HepG2 (cell line): ENCODE results near the gene CFAP92. TPM values are rescaled to one million over a fixed set of nuclear protein-coding genes. Genes with fewer than 3 reads are reported as not detected.

ENCODE experiments used
- ATAC-seq: fragments of 200-7000 bp; cut with Tn5 transposase; 3 replicates; pipeline ENCODE4 v1.9.1; 2020; ENCODE audit warnings: mild to moderate bottlenecking, moderate library complexity
- BruUV-seq: library from RNA; stranded (reverse); fragments of 400-500 nt; replicated peaks from 2 replicates; lab custom pipeline; 2021; lab: Mats Ljungman, UMichigan
- CTCF ChIA-PET: fragments of 300-600 bp; formaldehyde crosslinking; extraction: SDS; loops from one replicate; lab custom pipeline; 2021; ENCODE audit warnings: low total read pairs, inconsistent platforms, low intra/inter-chr PET ratio; lab: Yijun Ruan, JAX
- POLR2A ChIA-PET: fragments of 350-600 bp; sonication (Branson Sonifier 250); formaldehyde crosslinking; loops from one replicate; lab custom pipeline; 2020; ENCODE audit warnings: antibody characterized with exemption, inconsistent platforms; lab: Yijun Ruan, JAX
- DNase-seq: peaks from one replicate; pipeline ENCODE4 v3.0.0-alpha.2; 2015; ENCODE audit warnings: low spot score
- FAIRE-seq: peaks from 3 replicates; lab custom pipeline; 2011; peaks lifted over from hg19 to GRCh38; lab: Jason Lieb, UNC
- H2AFZ ChIP-seq: one replicate; pipeline ENCODE4 v1.6.1; 2011; ENCODE audit warnings: low read length, inconsistent platforms
- H3K27ac ChIP-seq: fragments of 300-600 bp; 3 replicates; pipeline ENCODE4 v1.8.0; 2011; ENCODE audit warnings: mixed run types, mild to moderate bottlenecking, mixed read lengths, low read length, inconsistent platforms; ENCODE audit not compliant: insufficient read depth; ENCODE audit errors: extremely low read length
- H3K27me3 ChIP-seq, 2 experiments: fragments of 200-600 bp in 1 of 2; 2 replicates in 1 of 2; 3 replicates in 1 of 2; pipeline versions ENCODE4 v1.6.0 to v1.8.0; 2011; ENCODE audit warnings: low read length in 2 of 2, mild to moderate bottlenecking in 2 of 2, moderate library complexity in 2 of 2, inconsistent platforms in 1 of 2; ENCODE audit not compliant: insufficient read depth in 2 of 2, control insufficient read depth in 1 of 2
- H3K36me3 ChIP-seq, 2 experiments: fragments of 200-600 bp in 1 of 2; replicated peaks in 1 of 2; 2 replicates in 1 of 2; 3 replicates in 1 of 2; pipeline versions ENCODE4 v1.5.1 to v1.8.0; 2011; ENCODE audit warnings: low read length in 2 of 2, inconsistent platforms in 1 of 2; ENCODE audit not compliant: insufficient read depth in 2 of 2, control insufficient read depth in 1 of 2
- H3K4me1 ChIP-seq: 2 replicates; pipeline ENCODE4 v1.5.1; 2012; ENCODE audit warnings: low read length, inconsistent platforms; ENCODE audit not compliant: insufficient read depth
- H3K4me2 ChIP-seq: 2 replicates; pipeline ENCODE4 v1.6.0; 2011; ENCODE audit warnings: low read depth, low read length, inconsistent platforms
- H3K4me3 ChIP-seq, 3 experiments: fragments of 200-600 bp in 1 of 3; sonication (generic), shearing (Covaris generic) in 1 of 3; replicated peaks in 1 of 3; 2 replicates each; pipeline ENCODE4 v1.5.1; 2011 to 2016; ENCODE audit warnings: low read length in 3 of 3, inconsistent platforms in 2 of 3, low read depth in 2 of 3, mild to moderate bottlenecking in 2 of 3, control low read depth in 1 of 3, mixed read lengths in 1 of 3; ENCODE audit not compliant: insufficient read depth in 1 of 3
- H3K79me2 ChIP-seq: one replicate; pipeline ENCODE4 v1.6.1; 2011; ENCODE audit warnings: low read length, inconsistent platforms; ENCODE audit not compliant: insufficient read depth
- H3K9ac ChIP-seq: 2 replicates; pipeline ENCODE4 v1.6.0; 2011; ENCODE audit warnings: mild to moderate bottlenecking, low read depth, low read length, inconsistent platforms; ENCODE audit not compliant: insufficient read depth
- H3K9me3 ChIP-seq: 2 replicates; pipeline ENCODE4 v1.5.1; 2012; ENCODE audit warnings: mild to moderate bottlenecking, low read length
- H4K20me1 ChIP-seq: 2 replicates; pipeline ENCODE4 v1.6.0; 2011; ENCODE audit warnings: inconsistent platforms, mild to moderate bottlenecking, low read length, moderate library complexity; ENCODE audit not compliant: insufficient read depth
- ARNT2 ChIP-seq: sonication (generic); formaldehyde crosslinking; IDR thresholded peaks from 2 replicates; pipeline ENCODE4 v1.8.0; 2022; ENCODE audit warnings: mild to moderate bottlenecking, low read depth, missing genetic modification reagents, moderate library complexity
- DR1 ChIP-seq: sonication (generic); formaldehyde crosslinking; IDR thresholded peaks from 2 replicates; pipeline ENCODE4 v1.8.0; 2021; ENCODE audit warnings: mild to moderate bottlenecking, missing genetic modification reagents, inconsistent platforms
- EED ChIP-seq: sonication (generic); formaldehyde crosslinking; IDR thresholded peaks from 2 replicates; pipeline ENCODE4 v1.5.0; 2020; ENCODE audit warnings: mild to moderate bottlenecking, missing genetic modification reagents
- GABPA ChIP-seq, 2 experiments: IDR thresholded peaks; 2 replicates each; pipeline ENCODE4 v1.6.1; 2011 to 2016; ENCODE audit warnings: low read depth in 2 of 2, low read length in 1 of 2, missing biosample characterization in 1 of 2, missing genetic modification characterization in 1 of 2
- HHEX ChIP-seq: IDR thresholded peaks from 2 replicates; pipeline ENCODE4 v1.6.1; 2016; ENCODE audit warnings: control low read depth
- JARID2 ChIP-seq: sonication (generic); formaldehyde crosslinking; IDR thresholded peaks from 2 replicates; pipeline ENCODE4 v1.8.1; 2023; ENCODE audit warnings: missing genetic modification reagents, inconsistent platforms; ENCODE audit not compliant: insufficient replicate concordance
- KLF11 ChIP-seq: IDR thresholded peaks from 2 replicates; pipeline ENCODE4 v1.6.1; 2016; ENCODE audit warnings: missing compliant biosample characterization
- PITX1 ChIP-seq: sonication (generic); formaldehyde crosslinking; IDR thresholded peaks from 2 replicates; pipeline ENCODE4 v1.5.1; 2020; ENCODE audit warnings: mild to moderate bottlenecking, missing genetic modification reagents
- PTBP1 ChIP-seq: fragments of 200-400 bp; formaldehyde crosslinking; IDR thresholded peaks from 2 replicates; pipeline ENCODE4 v1.6.1; 2018; ENCODE audit warnings: low read length, low read depth; ENCODE audit not compliant: poor library complexity, severe bottlenecking
- SNAPC2 ChIP-seq: sonication (generic); formaldehyde crosslinking; IDR thresholded peaks from 2 replicates; pipeline ENCODE4 v1.8.1; 2022; ENCODE audit warnings: mild to moderate bottlenecking, missing genetic modification reagents
- ZNF644 ChIP-seq: IDR thresholded peaks from 2 replicates; pipeline ENCODE4 v1.6.1; 2016; ENCODE audit warnings: low read depth
- ZSCAN30 ChIP-seq: sonication (generic); formaldehyde crosslinking; IDR thresholded peaks from 2 replicates; pipeline ENCODE4 v1.5.0; 2020; ENCODE audit warnings: mild to moderate bottlenecking, missing genetic modification reagents
- WGBS: methylation state at CpG from one replicate; pipeline ENCODE4 v1.1.6; 2017; ENCODE audit warnings: low lambda C conversion rate; 5-methylcytosine and 5-hydroxymethylcytosine counted together
- in situ Hi-C: cut with HindIII; loops from 2 replicates; pipeline ENCODE4 v1.10.0; 2017; ENCODE audit warnings: low pct_unique_long_range_greater_than_20kb; ENCODE audit not compliant: extremely low pct_ligation_motif_present
- intact Hi-C: fragments of 100-400 bp; cut with micrococcal nuclease; formaldehyde crosslinking; loops from one replicate; pipeline ENCODE4 v1.10.0; 2022; ENCODE audit not compliant: unreplicated experiment
- polyA plus RNA-seq, 8 experiments: library from polyadenylated mRNA; depleted of rRNA in 3 of 8; stranded (reverse) in 7 of 8; unstranded in 1 of 8; fragments of >200 nt; fragmentation: Illumina TruSeq in 4 of 8; extraction: Trizol in 4 of 8; gene quantifications; 2 replicates each; pipeline versions ENCODE4 v1.2.1 to v1.2.3, GENCODE V29; 2011 to 2016; ENCODE audit warnings: low read depth in 4 of 8, missing spikeins in 1 of 8, mixed read lengths in 1 of 8; ENCODE audit not compliant: insufficient read depth in 1 of 8
- total RNA-seq, 5 experiments: library from RNA; depleted of rRNA; stranded (reverse); fragments of >200 nt; fragmentation: Illumina TruSeq; extraction: Trizol; gene quantifications; 2 replicates each; pipeline ENCODE4 v1.2.3, GENCODE V29; 2016; ENCODE audit warnings: low read depth in 1 of 5
- TF ChIP-seq, protein P1 (sequence below): sonication (generic); formaldehyde crosslinking; IDR thresholded peaks from 2 replicates; pipeline ENCODE4 v1.4.0; 2020; ENCODE audit warnings: missing genetic modification reagents; ENCODE audit errors: not compliant biosample characterization

CFAP92 gene
- total and polyA plus RNA-seq, 2 of the 13 experiments (the other 11 are each of a cell fraction or from before 2014, with no cell fraction given) = 0.18 to 0.46 TPM

DNA sequence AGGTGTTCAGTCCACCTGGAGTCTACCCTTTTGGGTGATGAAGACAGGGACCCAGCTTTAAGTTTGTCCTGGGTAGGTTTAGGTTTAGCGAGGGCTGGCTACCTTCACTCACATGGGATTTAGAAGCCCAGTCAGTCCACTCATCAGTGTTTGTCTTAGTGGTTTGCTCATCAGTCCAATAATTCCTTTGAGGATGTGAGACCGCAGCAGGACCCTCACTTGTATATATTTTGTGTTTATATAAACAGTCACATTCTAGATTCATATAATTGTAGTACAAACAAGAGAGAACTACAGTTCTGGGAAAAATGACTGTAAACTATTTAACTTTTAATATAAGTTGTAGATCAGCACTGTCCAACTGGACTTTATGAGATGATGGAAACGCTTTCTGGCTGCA lies 25.4 kb upstream of the CFAP92 start:
- Histone ChIP-seq H3K27me3 (peaks cover 2 to 42% of the 10 kb centered on the region in 2 experiments; a peak in 4 of 5 replicates), H3K4me2 (no peak overlapping the region), H2AFZ (no peak overlapping the region), H4K20me1 (no peaks in the 10 kb centered on the region), H3K79me2 (no peaks in the 10 kb centered on the region), H3K27ac (no peak overlapping the region), H3K4me1 (peaks cover 28% of the 10 kb centered on the region), H3K4me3 (no peak overlapping the region), H3K36me3 (no peaks in the 10 kb centered on the region), H3K9ac (no peak overlapping the region), H3K9me3 (no peaks in the 10 kb centered on the region)
- CTCF ChIA-PET = no interaction called here
- FAIRE-seq (no peak), DNase-seq (no peak), ATAC-seq (no peak)
- TF ChIP-seq JARID2 (CRISPR knock-in tag) = no peak
- TF ChIP-seq KLF11 (CRISPR knock-in tag) = no peak
- TF ChIP-seq ZSCAN30 (CRISPR knock-in tag) = no peak
- no peak for TF ChIP-seq ZNF644
- no peak for TF ChIP-seq EED (CRISPR knock-in tag)
- no peak for TF ChIP-seq SNAPC2 (CRISPR knock-in tag)
- no peak for TF ChIP-seq DR1 (CRISPR knock-in tag)
- no peak for TF ChIP-seq PTBP1
- TF ChIP-seq ARNT2 (CRISPR knock-in tag) = no peak
- TF ChIP-seq GABPA (IDR thresholded peaks at IDR 0.05; ENCODE audit: low read depth, low read length) = no peak
- TF ChIP-seq GABPA (CRISPR knock-in tag; IDR thresholded peaks at IDR 0.05; ENCODE audit: low read depth) = no peak
- TF ChIP-seq PITX1 (CRISPR knock-in tag) = no peak
- TF ChIP-seq HHEX (CRISPR knock-in tag) = no peak
- TF ChIP-seq, protein P1, sequence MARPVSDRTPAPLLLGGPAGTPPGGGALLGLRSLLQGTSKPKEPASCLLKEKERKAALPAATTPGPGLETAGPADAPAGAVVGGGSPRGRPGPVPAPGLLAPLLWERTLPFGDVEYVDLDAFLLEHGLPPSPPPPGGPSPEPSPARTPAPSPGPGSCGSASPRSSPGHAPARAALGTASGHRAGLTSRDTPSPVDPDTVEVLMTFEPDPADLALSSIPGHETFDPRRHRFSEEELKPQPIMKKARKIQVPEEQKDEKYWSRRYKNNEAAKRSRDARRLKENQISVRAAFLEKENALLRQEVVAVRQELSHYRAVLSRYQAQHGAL (CRISPR knock-in tag) = no peak
- POLR2A ChIA-PET = no interaction called here
- in situ Hi-C loops (no loop called here), intact Hi-C loops (no loop called here)
- WGBS = 10% methylated on average over 3 of the region's 3 CpGs
- BruUV-seq = no TSS peak
